ENCODE data around the gene PTGES. TPM values are rescaled to one million over a fixed set of nuclear protein-coding genes. Genes with fewer than 3 reads are reported as not detected.

PTGES gene
- total RNA-seq, 3 donors from 2014 or later (not counting 1 experiment from before 2014, with no cell fraction given) = 0.28 to 0.47 (median 0.39) TPM

DNA sequence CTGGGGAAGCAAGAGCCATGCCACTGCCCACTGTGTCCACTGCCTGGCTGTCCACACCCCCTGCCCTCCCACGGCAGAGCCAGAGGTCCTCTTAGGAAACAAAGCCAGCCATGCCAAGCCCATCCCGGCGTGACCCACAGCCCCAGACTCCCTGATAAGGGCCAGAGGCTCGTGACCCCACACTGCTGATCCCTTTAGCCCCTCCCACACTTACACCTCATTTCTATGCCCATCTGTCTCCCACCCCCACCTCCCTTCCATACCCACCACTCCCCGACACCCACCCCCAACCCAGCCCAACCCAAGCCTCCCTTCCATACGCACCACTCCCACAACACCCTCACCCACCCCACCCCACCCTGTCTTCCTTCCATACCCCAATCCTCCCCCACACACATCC is 17.3 kb downstream of the PTGES start:
- Mint-ChIP-seq H3K27ac (no peak overlapping the region), H3K9me3 (no peaks in the 10 kb centered on the region), H3K4me3 (no peak overlapping the region), H3K36me3 (no peaks in the 10 kb centered on the region), H3K4me1 (peaks cover 0 to 14% of the 10 kb centered on the region in 2 donors), H3K27me3 (ENCODE audit: low read depth in 2 of 2) (peaks cover 0 to 5% of the 10 kb centered on the region in 2 donors)
- TF ChIP-seq, protein P1, sequence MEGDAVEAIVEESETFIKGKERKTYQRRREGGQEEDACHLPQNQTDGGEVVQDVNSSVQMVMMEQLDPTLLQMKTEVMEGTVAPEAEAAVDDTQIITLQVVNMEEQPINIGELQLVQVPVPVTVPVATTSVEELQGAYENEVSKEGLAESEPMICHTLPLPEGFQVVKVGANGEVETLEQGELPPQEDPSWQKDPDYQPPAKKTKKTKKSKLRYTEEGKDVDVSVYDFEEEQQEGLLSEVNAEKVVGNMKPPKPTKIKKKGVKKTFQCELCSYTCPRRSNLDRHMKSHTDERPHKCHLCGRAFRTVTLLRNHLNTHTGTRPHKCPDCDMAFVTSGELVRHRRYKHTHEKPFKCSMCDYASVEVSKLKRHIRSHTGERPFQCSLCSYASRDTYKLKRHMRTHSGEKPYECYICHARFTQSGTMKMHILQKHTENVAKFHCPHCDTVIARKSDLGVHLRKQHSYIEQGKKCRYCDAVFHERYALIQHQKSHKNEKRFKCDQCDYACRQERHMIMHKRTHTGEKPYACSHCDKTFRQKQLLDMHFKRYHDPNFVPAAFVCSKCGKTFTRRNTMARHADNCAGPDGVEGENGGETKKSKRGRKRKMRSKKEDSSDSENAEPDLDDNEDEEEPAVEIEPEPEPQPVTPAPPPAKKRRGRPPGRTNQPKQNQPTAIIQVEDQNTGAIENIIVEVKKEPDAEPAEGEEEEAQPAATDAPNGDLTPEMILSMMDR (IDR thresholded peaks at IDR 0.05) = no peak
- H3K4me3 ChIP-seq (ENCODE audit: low read length) = no peak overlapping the region
- no peak for DNase-seq
- no peak for ATAC-seq
- peaks cover 15% of the 10 kb centered on the region for H3K4me1 ChIP-seq (ENCODE audit: control insufficient read depth, insufficient read depth, low read length)
- H3K36me3 ChIP-seq (ENCODE audit: control insufficient read depth, insufficient read depth, low read length) = no peaks in the 10 kb centered on the region
- intact Hi-C loops (cut with micrococcal nuclease) = loop anchor here (5.0 to 10.0 kb wide), 2 partner anchors 359 to 603 kb away; no protein-coding TSS in a partner anchor
- H3K27ac ChIP-seq (ENCODE audit: low read length) = no peak overlapping the region
- WGBS (ENCODE audit: insufficient coverage) = 90% methylated on average over 5 of the region's 6 CpGs
- no peaks in the 10 kb centered on the region for H3K9me3 ChIP-seq (ENCODE audit: control insufficient read depth, insufficient read depth, low read length)
- peaks cover 3% of the 10 kb centered on the region for H3K27me3 ChIP-seq (ENCODE audit: control insufficient read depth, insufficient read depth, low read length)

DNA sequence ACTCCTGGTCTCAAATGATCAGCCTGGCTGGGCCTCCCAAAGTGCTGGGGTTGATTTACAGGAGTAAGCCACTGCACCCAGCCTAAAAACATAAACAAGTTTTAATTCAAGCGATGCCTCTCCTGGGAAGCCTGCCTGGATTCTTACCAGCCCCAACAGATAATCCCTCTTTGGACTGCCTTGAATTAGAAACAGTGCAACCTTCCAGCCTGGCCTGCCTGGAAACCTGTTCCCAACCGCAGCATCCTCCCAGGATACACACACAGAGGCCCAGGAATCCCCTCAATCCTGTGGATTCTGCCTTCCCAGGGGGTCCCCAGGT is 19.2 kb downstream of the PTGES start:
- TF ChIP-seq, protein P1 (IDR thresholded peaks at IDR 0.05) = no peak
- 90% methylated on average over 2 of the region's 2 CpGs for WGBS (ENCODE audit: insufficient coverage)
- peaks cover 0 to 8% of the 10 kb centered on the region in 2 donors for H3K27me3 Mint-ChIP-seq (ENCODE audit: low read depth in 2 of 2)

DNA sequence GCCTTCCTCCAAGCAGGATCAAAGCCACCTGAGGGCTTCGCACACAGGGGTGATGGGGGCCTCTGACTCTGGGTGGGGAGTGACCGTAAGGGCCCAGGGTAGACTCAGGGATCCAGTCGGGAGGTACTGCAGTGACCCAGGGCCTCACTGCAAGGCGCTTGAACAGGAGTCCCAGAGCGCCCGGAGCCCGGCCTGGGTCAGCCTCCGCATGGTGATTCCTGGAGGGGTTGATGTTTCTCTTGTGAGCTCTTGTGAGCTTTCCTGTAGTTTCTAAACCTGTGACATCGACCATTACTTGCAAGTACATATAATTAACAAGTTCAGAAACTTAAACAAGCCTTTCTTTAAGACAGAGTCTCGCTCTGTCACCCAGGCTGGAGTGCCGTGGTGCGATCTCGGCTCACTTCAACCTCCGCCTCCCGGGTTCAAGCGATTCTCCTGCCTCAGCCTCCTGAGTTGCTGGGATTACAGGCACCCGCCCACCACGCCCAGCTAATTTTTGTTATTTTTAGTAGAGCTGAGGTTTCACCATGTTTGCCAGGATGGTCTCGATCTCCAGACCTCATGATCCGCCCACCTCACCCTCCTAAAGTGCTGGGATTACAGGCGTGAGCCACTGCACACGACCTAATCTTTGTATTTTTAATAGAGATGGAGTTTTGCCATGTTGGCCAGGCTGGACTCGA is 19.8 kb downstream of the PTGES start:
- DNase-seq = no peak
- no peaks in the 10 kb centered on the region for H3K9me3 Mint-ChIP-seq
- Histone ChIP-seq H3K36me3 (ENCODE audit: control insufficient read depth, insufficient read depth, low read length) (no peaks in the 10 kb centered on the region), H3K27ac (ENCODE audit: low read length) (no peak overlapping the region), H3K27me3 (ENCODE audit: control insufficient read depth, insufficient read depth, low read length) (peaks cover 3% of the 10 kb centered on the region), H3K4me1 (ENCODE audit: control insufficient read depth, insufficient read depth, low read length) (peaks cover 11% of the 10 kb centered on the region), H3K9me3 (ENCODE audit: control insufficient read depth, insufficient read depth, low read length) (no peaks in the 10 kb centered on the region), H3K4me3 (ENCODE audit: low read length) (no peak overlapping the region)
- H3K27me3 Mint-ChIP-seq (ENCODE audit: low read depth in 2 of 2) = peaks cover 0 to 8% of the 10 kb centered on the region in 2 donors
- no peaks in the 10 kb centered on the region for H3K36me3 Mint-ChIP-seq
- WGBS (ENCODE audit: insufficient coverage) = 91% methylated on average over 22 of the region's 23 CpGs
- intact Hi-C loops (cut with micrococcal nuclease) = loop anchor here (10.0 kb wide), 1 partner anchor 362 kb away; no protein-coding TSS in a partner anchor
- peaks cover 0 to 9% of the 10 kb centered on the region in 2 donors for H3K4me1 Mint-ChIP-seq
- TF ChIP-seq, protein P1 (IDR thresholded peaks at IDR 0.05) = no peak
- H3K27ac Mint-ChIP-seq = no peak overlapping the region
- H3K4me3 Mint-ChIP-seq = no peak overlapping the region
- no peak for ATAC-seq

More for the DNA sequence above, 19.2 kb downstream of the PTGES start:
- Mint-ChIP-seq H3K4me1 (peaks cover 0 to 14% of the 10 kb centered on the region in 2 donors), H3K9me3 (no peaks in the 10 kb centered on the region), H3K27ac (no peak overlapping the region), H3K4me3 (no peak overlapping the region), H3K36me3 (no peaks in the 10 kb centered on the region)
- no peaks in the 10 kb centered on the region for H3K36me3 ChIP-seq (ENCODE audit: control insufficient read depth, insufficient read depth, low read length)
- ATAC-seq (no peak), DNase-seq (no peak)
- H3K4me3 ChIP-seq (ENCODE audit: low read length) = no peak overlapping the region
- H3K4me1 ChIP-seq (ENCODE audit: control insufficient read depth, insufficient read depth, low read length) = peaks cover 15% of the 10 kb centered on the region
- H3K27ac ChIP-seq (ENCODE audit: low read length) = no peak overlapping the region
- H3K9me3 ChIP-seq (ENCODE audit: control insufficient read depth, insufficient read depth, low read length) = no peaks in the 10 kb centered on the region
- H3K27me3 ChIP-seq (ENCODE audit: control insufficient read depth, insufficient read depth, low read length) = peaks cover 3% of the 10 kb centered on the region
- intact Hi-C loops (cut with micrococcal nuclease) = loop anchor here (10.0 kb wide), 1 partner anchor 361 kb away; no protein-coding TSS in a partner anchor

Measured in natural killer cell (primary cell).